Caco-2 (cell line): ENCODE data around the gene KIAA1958. TPM values are rescaled to one million over a fixed set of nuclear protein-coding genes. Genes with fewer than 3 reads are reported as not detected.

Source experiments
- BruUV-seq: library from RNA; stranded (reverse); fragments of 400-500 nt; replicated peaks from 2 replicates; lab custom pipeline; 2021; lab: Mats Ljungman, UMichigan
- CTCF ChIA-PET: fragments of 300-600 bp; sonication (Branson Sonifier 250); formaldehyde crosslinking; loops from one replicate; lab custom pipeline; 2022; ENCODE audit warnings: antibody characterized with exemption; lab: Charles Lee
- POLR2A ChIA-PET: fragments of 300-600 bp; sonication (Branson Sonifier 250); formaldehyde crosslinking; loops from one replicate; lab custom pipeline; 2022; ENCODE audit warnings: antibody characterized with exemption; lab: Charles Lee
- DNase-seq, 2 experiments: peaks; one replicate each; pipeline versions ENCODE4 v3.0.0 to v3.0.0-alpha.2; 2020 to 2022
- H3K27me3 ChIP-seq: replicated peaks from 2 replicates; pipeline ENCODE4 v1.6.0; 2011; ENCODE audit warnings: low read length; ENCODE audit not compliant: control insufficient read depth, insufficient read depth
- H3K36me3 ChIP-seq: 2 replicates; pipeline ENCODE4 v1.5.1; 2011; ENCODE audit warnings: low read length; ENCODE audit not compliant: control insufficient read depth, insufficient read depth
- H3K4me1 ChIP-seq: fragments of 250-450 bp; sonication (Bioruptor Pico); 2 replicates; pipeline ENCODE4 v1.5.1; 2020; ENCODE audit warnings: mild to moderate bottlenecking
- H3K4me3 ChIP-seq: 2 replicates; pipeline ENCODE4 v1.5.1; 2011; ENCODE audit warnings: low read depth, mild to moderate bottlenecking, control low read depth, low read length
- H3K9me3 ChIP-seq: fragments of 250-450 bp; sonication (Bioruptor Pico); 2 replicates; pipeline ENCODE4 v1.5.1; 2020; ENCODE audit warnings: mild to moderate bottlenecking, moderate library complexity
- H3K27ac Mint-ChIP-seq: one replicate; pipeline ENCODE4 v1.8.0; 2022; ENCODE audit warnings: mixed read lengths; ENCODE audit not compliant: unreplicated experiment
- H3K27me3 Mint-ChIP-seq: one replicate; pipeline ENCODE4 v1.8.0; 2022; ENCODE audit warnings: mixed read lengths; ENCODE audit not compliant: insufficient read depth, unreplicated experiment
- H3K36me3 Mint-ChIP-seq: one replicate; pipeline ENCODE4 v1.8.0; 2022; ENCODE audit warnings: mild to moderate bottlenecking, mixed read lengths; ENCODE audit not compliant: insufficient read depth, unreplicated experiment
- H3K4me1 Mint-ChIP-seq: one replicate; pipeline ENCODE4 v1.8.0; 2022; ENCODE audit warnings: low read depth, mixed read lengths; ENCODE audit not compliant: unreplicated experiment
- H3K4me3 Mint-ChIP-seq: one replicate; pipeline ENCODE4 v1.8.0; 2022; ENCODE audit warnings: mild to moderate bottlenecking, moderate library complexity, mixed read lengths; ENCODE audit not compliant: unreplicated experiment
- H3K9me3 Mint-ChIP-seq: one replicate; pipeline ENCODE4 v1.8.0; 2022; ENCODE audit warnings: mixed read lengths; ENCODE audit not compliant: unreplicated experiment
- CTCF ChIP-seq, 2 experiments: fragments of 200-600 bp in 1 of 2; IDR thresholded peaks; 1 replicate in 1 of 2; 2 replicates in 1 of 2; pipeline versions ENCODE4 v1.5.1 to v1.8.0; 2011 to 2022; ENCODE audit warnings: antibody characterized with exemption in 1 of 2, control low read depth in 1 of 2, inconsistent platforms in 1 of 2, low read depth in 1 of 2, low read length in 1 of 2, mild to moderate bottlenecking in 1 of 2, moderate library complexity in 1 of 2; ENCODE audit not compliant: insufficient read depth in 1 of 2, severe bottlenecking in 1 of 2, unreplicated experiment in 1 of 2
- intact Hi-C: fragments of 100-400 bp; cut with micrococcal nuclease; formaldehyde crosslinking; loops from one replicate; pipeline ENCODE4 v1.10.0; 2022; ENCODE audit not compliant: unreplicated experiment
- total RNA-seq: library from RNA; stranded (reverse); gene quantifications from 2 replicates; pipeline ENCODE4 v1.2.3, GENCODE V29; 2022

Gene KIAA1958
- total RNA-seq, 1 experiment from 2014 or later = 20.0 TPM

DNA sequence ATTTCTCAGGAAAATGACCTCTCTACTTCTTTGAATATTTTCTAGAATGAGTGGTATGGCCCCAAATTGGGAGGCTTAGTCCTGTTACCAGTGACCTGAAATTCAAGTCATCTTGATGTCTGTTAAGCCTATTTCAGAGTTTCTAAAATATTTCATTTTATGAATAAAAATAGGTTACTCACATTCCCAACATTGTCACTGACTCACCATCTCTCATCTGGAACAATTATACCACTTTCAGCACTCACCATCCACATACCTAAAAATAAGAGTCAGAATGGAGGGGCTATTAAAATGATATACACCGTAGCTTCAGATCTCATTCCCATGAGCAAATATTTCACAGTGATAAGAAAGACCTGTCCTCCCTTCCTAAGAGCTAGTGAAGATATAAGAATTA is 71.8 kb downstream of the KIAA1958 start:
- ChIA-PET POLR2A (interaction anchor here (0.6 kb wide), 1 partner anchor 88 kb away, joined by 6 read pairs; no protein-coding TSS in a partner anchor), CTCF (no interaction called here)
- no peak for TF ChIP-seq CTCF (IDR thresholded peaks at IDR 0.05; ENCODE audit: insufficient read depth in 1 of 2, low read depth in 1 of 2, low read length in 1 of 2, severe bottlenecking in 1 of 2, unreplicated experiment in 1 of 2)
- H3K9me3 ChIP-seq = no peaks in the 10 kb centered on the region
- no peaks in the 10 kb centered on the region for H3K36me3 Mint-ChIP-seq
- H3K27me3 ChIP-seq = no peaks in the 10 kb centered on the region
- no peak overlapping the region for H3K4me3 ChIP-seq
- H3K27me3 Mint-ChIP-seq = no peaks in the 10 kb centered on the region
- no peak overlapping the region for H3K4me3 Mint-ChIP-seq
- no peak overlapping the region for H3K27ac Mint-ChIP-seq
- no peaks in the 10 kb centered on the region for H3K9me3 Mint-ChIP-seq
- no peaks in the 10 kb centered on the region for H3K36me3 ChIP-seq
- DNase-seq = no peak
- intact Hi-C loops = no loop called here
- H3K4me1 Mint-ChIP-seq = peaks cover 9% of the 10 kb centered on the region
- H3K4me1 ChIP-seq = peaks cover 6% of the 10 kb centered on the region
- BruUV-seq = no TSS peak

DNA sequence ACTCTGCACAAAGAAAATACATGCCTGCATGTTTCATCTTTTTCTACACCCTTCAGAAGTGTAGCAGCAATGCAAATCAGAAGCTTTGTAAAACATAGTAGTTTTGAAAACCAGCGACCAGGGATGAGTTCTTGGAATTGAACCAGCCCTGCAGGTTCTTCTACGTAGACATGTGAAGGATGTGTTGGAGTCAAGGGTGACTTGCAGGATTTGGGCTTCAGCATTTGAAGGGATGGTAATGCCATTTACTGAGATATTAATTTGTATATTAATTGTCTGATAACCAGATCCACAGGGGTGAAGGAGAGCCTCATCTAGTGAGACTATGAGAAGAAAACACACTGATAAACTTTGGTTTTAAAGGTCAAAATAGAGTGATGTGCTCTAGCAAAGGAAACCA is 72.4 kb downstream of the KIAA1958 start:
- Mint-ChIP-seq H3K4me1 (peaks cover 9% of the 10 kb centered on the region), H3K27me3 (no peaks in the 10 kb centered on the region), H3K36me3 (no peaks in the 10 kb centered on the region), H3K4me3 (no peak overlapping the region), H3K27ac (no peak overlapping the region), H3K9me3 (no peaks in the 10 kb centered on the region)
- H3K4me3 ChIP-seq = no peak overlapping the region
- intact Hi-C loops = no loop called here
- no TSS peak for BruUV-seq
- CTCF ChIA-PET = no interaction called here
- no peaks in the 10 kb centered on the region for H3K36me3 ChIP-seq
- no peaks in the 10 kb centered on the region for H3K9me3 ChIP-seq
- DNase-seq = no peak
- H3K27me3 ChIP-seq = no peaks in the 10 kb centered on the region
- TF ChIP-seq CTCF (IDR thresholded peaks at IDR 0.05; ENCODE audit: insufficient read depth in 1 of 2, low read depth in 1 of 2, low read length in 1 of 2, severe bottlenecking in 1 of 2, unreplicated experiment in 1 of 2) = no peak
- H3K4me1 ChIP-seq = peaks cover 6% of the 10 kb centered on the region
- POLR2A ChIA-PET = interaction anchor here (0.6 kb wide), 1 partner anchor 88 kb away, joined by 6 read pairs; no protein-coding TSS in a partner anchor

DNA sequence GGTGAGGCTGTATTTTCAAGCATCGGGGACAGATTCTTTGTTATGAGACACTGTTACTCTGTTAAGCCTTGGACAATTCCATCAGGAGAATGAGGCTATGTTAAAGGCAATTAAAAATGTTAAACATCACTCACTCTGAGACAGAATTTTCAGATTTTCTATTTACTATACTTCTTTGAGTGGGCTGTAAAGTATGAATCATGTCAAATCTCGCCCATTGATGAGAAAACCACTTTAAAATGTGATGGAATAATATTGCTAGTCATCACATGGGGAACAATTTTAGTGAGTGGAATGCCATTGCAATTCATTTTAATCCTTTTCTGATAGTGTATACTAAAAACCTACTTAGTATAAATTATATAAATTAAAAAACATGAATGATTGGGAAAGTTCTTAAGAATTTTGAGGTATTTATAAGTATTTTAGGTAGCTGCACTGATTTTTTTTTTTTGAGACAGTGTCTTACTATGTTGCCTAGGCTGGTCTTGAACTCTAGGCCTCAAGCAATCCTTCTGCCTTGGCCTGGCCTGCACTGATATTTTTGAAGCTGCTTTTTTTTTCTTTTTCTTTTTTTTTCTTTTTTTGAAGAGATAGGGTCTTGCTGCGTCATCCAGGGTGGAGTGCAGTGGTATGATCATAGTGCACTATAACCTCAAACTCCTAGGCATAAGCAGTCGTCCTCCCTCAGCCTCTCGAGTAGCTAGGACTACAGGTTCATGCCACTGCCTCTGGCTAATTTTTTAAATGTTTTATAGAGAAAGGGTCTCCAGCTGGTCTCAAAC is 73.2 kb downstream of the KIAA1958 start:
- peaks cover 6% of the 10 kb centered on the region for H3K4me1 ChIP-seq
- Mint-ChIP-seq H3K4me1 (peaks cover 9% of the 10 kb centered on the region), H3K36me3 (no peaks in the 10 kb centered on the region), H3K9me3 (no peaks in the 10 kb centered on the region), H3K27me3 (no peaks in the 10 kb centered on the region), H3K4me3 (no peak overlapping the region), H3K27ac (no peak overlapping the region)
- intact Hi-C loops = no loop called here
- no peak for DNase-seq
- BruUV-seq = no TSS peak
- H3K4me3 ChIP-seq = no peak overlapping the region
- no peaks in the 10 kb centered on the region for H3K27me3 ChIP-seq
- TF ChIP-seq CTCF (IDR thresholded peaks at IDR 0.05; ENCODE audit: insufficient read depth in 1 of 2, low read depth in 1 of 2, low read length in 1 of 2, severe bottlenecking in 1 of 2, unreplicated experiment in 1 of 2) = no peak
- no peaks in the 10 kb centered on the region for H3K36me3 ChIP-seq
- ChIA-PET CTCF (no interaction called here), POLR2A (no interaction called here)
- no peaks in the 10 kb centered on the region for H3K9me3 ChIP-seq
